ENCODE measurements around the gene NKX1-1. TPM values are rescaled to one million over a fixed set of nuclear protein-coding genes. Genes with fewer than 3 reads are reported as not detected.

NKX1-1 gene
- total and polyA plus RNA-seq, 3 donors from 2014 or later, result 0.47 to 1.5 (median 0.70) TPM

DNA sequence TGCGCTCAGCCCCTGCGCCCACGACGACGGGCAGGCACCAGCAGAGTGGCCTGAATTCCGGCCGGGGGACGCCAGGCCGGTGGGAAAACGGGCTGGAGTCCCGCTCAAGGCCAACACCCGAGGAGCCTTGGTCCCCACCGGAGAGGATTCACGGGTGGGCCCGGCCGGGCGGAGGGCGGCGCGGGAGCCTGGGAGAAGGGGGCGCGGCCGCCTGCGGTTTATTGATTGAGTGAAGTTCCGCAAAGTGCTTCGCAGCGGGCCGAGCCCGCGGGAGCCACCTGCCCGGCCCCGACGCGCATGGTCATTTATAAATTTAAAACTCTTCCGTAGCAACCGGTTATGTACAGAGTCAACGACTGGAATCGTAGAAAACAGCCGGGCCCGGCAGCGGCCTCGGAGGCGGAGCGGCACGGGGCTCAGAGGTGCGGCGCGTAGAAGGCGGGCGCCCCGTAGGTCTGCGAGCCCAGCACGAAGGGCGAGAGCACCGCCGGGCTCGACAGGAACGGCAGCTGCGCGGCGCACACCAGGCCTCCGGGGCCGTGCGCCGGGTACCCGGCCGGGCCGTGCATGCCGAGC lies 3.6 kb downstream of the NKX1-1 start:
- H3K9me3 ChIP-seq, result no peaks in the 10 kb centered on the region
- intact Hi-C loops (cut with DNase I; ENCODE audit: low total_unique reads), result no loop called here
- H3K27me3 ChIP-seq, result no peaks in the 10 kb centered on the region
- WGBS, 2 donors, result 2 to 16% methylated on average over 6 to 69 of the region's 69 CpGs
- H3K4me3 ChIP-seq, result no peak overlapping the region
- no peaks in the 10 kb centered on the region for H3K36me3 ChIP-seq (ENCODE audit: low read depth, missing control alignments)
- H3K27ac ChIP-seq, result no peak overlapping the region
- peaks cover 4% of the 10 kb centered on the region for H3K4me1 ChIP-seq
- peak; percentile 12 for DNase-seq
- no peak for TF ChIP-seq POLR2A (IDR thresholded peaks at IDR 0.05)
- TF ChIP-seq CTCF (IDR thresholded peaks at IDR 0.05), result no peak

GRCh38 chr4:1402021-1402515 lies 4.2 kb downstream of the NKX1-1 start:
- Histone ChIP-seq H3K36me3 (ENCODE audit: low read depth, missing control alignments) (no peaks in the 10 kb centered on the region), H3K27me3 (no peaks in the 10 kb centered on the region), H3K27ac (no peak overlapping the region), H3K9me3 (no peaks in the 10 kb centered on the region), H3K4me1 (peaks cover 4% of the 10 kb centered on the region), H3K4me3 (no peak overlapping the region)
- DNase-seq, result peak; percentile 7
- WGBS, 2 donors, result 0 to 7% methylated on average over 2 to 24 of the region's 24 CpGs
- intact Hi-C loops (cut with DNase I; ENCODE audit: low total_unique reads), result no loop called here
- TF ChIP-seq POLR2A (IDR thresholded peaks at IDR 0.05) (no peak), CTCF (IDR thresholded peaks at IDR 0.05) (no peak)

DNA sequence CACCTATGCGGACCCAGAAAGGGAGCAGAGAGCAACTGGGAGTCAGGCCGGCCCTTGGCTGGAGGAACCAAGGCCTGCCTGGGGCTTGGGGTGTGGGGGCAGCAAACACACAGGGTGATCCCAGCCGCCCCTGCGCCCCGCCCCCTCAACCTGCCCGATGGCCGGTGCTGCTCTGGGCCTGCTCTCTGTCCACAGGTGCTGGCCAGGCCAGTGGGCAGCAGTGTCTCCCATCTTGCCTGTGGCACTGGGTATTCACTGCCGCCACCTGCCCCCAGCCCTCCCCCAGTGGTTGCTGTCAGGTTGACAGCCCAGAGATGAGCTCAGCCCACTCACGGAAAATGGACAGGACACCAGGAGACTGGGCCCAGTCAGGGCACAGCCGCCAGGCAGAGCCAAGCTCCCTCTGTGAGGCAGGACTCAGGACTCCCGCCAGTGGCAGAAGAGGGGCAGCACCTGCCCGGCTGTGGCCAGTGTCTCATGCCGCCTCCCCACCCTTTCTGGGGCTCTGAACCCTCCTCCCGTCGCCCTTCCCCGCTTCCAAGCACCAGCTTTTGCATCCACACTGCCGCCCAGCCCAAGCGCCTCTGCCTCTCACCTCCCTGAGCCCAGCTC lies 4.7 kb downstream of the NKX1-1 start:
- Histone ChIP-seq H3K27ac (no peak overlapping the region), H3K9me3 (no peaks in the 10 kb centered on the region), H3K36me3 (ENCODE audit: low read depth, missing control alignments) (no peaks in the 10 kb centered on the region), H3K27me3 (no peaks in the 10 kb centered on the region), H3K4me1 (peaks cover 4% of the 10 kb centered on the region), H3K4me3 (no peak overlapping the region)
- intact Hi-C loops (cut with DNase I; ENCODE audit: low total_unique reads), result no loop called here
- 14 to 18% methylated on average over 10 to 18 of the region's 18 CpGs for WGBS, 2 donors
- DNase-seq, result no peak
- no peak for TF ChIP-seq POLR2A (IDR thresholded peaks at IDR 0.05)
- no peak for TF ChIP-seq CTCF (IDR thresholded peaks at IDR 0.05)

DNA sequence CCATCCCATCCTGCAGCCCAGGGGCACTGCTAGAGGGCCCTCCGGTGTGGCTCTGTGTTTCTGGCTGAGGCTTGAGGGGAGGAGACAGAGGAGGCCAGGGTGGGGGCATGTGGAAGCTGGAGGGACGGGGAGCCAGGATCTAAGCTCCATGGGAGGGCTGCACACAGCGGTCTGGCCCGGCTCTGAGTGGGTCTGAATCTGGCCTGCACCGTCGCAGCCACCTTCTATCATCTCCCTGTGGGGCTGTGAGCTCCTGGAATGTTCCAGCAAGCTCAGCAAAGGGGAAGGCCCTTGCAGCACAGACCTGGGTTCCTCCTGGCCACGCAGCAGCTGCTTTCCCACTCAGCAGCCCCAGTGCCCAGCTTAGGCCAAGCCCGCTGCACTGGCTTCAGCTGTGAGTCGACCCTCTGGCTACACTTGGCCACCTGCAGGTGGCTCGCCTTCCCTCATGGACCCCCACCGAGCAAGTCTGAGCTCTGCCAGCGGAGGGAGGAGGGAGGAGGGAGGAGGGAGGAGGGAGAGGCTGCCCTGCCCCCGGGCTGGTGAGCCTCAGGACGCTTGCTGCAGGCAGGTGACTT lies 5.3 kb downstream of the NKX1-1 start:
- DNase-seq, result peak; percentile 3
- WGBS, 2 donors, result 49 to 50% methylated on average over 3 to 13 of the region's 14 CpGs
- Histone ChIP-seq H3K36me3 (ENCODE audit: low read depth, missing control alignments) (no peaks in the 10 kb centered on the region), H3K9me3 (no peaks in the 10 kb centered on the region), H3K27ac (no peak overlapping the region), H3K27me3 (no peaks in the 10 kb centered on the region), H3K4me3 (no peak overlapping the region), H3K4me1 (peaks cover 4% of the 10 kb centered on the region)
- intact Hi-C loops (cut with DNase I; ENCODE audit: low total_unique reads), result no loop called here
- TF ChIP-seq CTCF (IDR thresholded peaks at IDR 0.05), result no peak
- TF ChIP-seq POLR2A (IDR thresholded peaks at IDR 0.05), result no peak

Data from testis (tissue), 3 donors.